IPS DF 4.7 (cell line): ENCODE measurements around the gene SERTAD2.

Experiments
- DNase-seq: peaks from one replicate; pipeline ENCODE4 v3.0.0-alpha.2; 2013; ENCODE audit warnings: low spot score; ENCODE audit errors: extremely low read depth

The SERTAD2 gene, protein sequence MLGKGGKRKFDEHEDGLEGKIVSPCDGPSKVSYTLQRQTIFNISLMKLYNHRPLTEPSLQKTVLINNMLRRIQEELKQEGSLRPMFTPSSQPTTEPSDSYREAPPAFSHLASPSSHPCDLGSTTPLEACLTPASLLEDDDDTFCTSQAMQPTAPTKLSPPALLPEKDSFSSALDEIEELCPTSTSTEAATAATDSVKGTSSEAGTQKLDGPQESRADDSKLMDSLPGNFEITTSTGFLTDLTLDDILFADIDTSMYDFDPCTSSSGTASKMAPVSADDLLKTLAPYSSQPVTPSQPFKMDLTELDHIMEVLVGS

DNA sequence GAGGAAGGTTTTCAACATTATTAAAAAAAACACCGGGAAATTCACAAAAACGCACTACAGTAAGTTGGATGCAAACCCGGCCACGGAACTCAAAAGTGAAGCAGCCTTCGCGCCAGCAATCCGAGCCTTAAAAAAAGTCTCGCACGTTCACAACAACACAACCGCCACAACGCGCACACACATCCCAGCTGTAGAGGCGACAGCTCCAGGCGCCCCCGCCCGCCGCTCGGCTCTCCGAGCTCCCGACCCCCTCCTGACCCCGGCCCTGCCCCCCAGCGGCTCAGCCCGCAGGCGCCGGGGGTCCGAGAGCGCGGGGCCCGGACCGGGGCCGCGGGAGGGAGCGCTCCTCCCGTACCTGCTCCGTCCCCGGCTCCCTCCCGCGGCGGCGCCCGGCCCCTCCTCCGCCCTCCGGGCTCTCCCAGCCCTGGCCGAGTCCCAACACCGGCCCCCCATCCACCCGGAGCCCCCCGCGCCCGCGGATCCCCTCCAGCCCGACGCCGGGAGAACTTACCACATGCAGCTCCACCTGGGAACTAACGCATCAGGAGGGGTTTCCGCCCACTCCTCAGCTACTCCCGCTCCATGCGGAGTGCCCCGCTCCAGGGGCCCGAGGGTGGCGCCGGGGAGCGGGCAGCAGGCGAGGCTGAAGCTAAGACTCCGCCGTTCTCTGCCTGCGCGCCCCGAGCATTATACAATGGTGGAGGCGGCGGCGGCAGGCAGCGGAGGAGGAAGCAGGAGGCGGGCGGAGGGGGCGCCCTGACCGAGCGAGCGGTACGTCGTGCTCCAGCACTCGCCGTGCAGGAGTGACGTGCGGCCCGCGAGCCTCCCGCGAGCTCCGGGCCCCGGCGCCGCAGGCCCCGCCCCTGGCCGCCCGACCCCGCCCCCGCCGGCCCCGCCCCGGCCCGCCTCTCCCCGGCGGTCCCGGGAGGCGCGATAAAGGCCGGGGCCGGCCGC, at the start of gene SERTAD2:
SERTAD2 (minus strand) TSS at position 805 of the 954 bp plus-strand sequence. CDS start 17,042 bp downstream, outside the sequence.
- no peak for DNase-seq

DNA sequence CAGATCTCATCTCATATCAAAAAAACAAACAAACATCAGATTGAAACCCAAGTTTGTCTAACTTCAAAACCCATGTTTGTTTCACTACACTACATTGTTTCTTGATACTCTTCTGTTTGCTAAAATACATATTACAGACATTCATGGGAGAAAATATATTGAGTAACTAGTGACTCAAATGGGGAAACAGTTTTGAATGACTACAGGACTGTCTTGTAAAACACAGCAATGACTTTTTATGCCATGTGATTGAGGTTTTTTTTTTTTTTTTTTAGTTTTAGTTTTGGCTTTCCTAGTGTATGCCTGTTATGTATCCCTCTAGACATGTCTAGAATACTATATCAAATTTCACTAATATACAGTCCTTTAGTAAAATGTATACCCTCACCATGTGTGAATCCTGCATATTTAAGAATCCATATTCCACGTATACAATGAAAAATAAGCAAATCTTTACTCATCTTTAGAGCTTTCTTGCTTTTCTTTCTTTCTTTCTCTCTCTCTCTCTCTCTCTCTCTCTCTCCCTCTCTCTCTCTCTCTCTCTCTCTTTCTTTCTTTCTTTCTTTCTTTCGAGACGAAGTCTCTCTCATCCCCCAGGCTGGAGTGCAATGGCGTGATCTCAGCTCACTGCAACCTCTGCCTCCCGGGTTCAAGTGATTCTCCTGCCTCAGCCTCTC, 46.6 kb upstream of the SERTAD2 start:
- no peak for DNase-seq

DNA sequence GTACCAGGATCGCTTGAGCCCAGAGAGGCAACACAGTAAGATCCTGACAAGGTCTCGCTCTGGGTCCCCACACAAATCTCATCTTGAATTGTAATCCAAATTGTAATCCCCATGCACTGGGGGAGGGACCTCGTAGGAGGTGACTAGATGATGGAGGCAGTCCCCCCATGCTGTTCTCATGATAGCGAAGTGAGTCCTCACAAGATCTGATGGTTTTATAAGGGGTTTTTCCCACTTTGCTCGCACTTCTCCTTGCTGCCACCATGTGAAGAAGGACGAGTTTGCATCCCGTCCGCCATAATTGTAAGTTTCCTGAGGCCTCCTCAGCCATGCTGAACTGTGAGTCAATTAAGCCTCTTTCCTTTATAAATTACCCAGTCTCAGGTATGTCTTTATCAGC, 46.0 kb upstream of the SERTAD2 start:
- no peak for DNase-seq

DNA sequence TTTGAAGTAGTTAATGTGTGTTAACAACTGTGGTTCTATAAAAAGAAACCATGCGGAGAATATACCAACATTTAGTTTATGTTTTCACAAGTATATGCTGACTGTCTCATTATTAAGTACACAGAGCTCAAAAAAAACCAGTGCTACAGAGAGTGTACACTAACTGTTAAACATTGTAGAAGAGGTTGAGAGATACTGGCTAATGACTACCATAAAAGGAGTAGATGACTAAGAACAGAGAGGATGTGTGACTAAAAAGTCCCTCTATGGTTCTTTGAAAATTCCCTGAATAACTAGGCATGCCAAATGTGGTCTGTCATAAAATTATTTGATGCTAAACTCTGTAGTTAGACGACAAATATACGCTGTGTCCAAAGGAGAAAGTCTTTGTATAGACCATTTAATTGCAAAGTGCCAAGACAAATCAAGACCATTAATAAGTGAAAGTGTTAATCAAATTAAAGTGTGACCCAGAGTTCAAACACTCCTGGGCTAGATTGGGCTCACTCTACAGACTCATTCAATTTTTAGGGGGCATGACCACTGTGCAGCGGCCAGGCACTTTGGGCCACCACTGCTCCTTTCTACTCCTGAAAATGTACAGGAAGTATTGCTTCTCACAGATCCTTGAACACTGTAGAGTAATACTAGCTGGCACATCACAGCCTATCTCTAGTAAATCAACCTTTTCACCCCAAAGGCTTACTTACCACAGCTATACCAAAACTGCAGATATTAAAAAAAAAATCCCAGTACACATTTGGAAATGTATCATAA, 45.1 kb upstream of the SERTAD2 start:
- no peak for DNase-seq

DNA sequence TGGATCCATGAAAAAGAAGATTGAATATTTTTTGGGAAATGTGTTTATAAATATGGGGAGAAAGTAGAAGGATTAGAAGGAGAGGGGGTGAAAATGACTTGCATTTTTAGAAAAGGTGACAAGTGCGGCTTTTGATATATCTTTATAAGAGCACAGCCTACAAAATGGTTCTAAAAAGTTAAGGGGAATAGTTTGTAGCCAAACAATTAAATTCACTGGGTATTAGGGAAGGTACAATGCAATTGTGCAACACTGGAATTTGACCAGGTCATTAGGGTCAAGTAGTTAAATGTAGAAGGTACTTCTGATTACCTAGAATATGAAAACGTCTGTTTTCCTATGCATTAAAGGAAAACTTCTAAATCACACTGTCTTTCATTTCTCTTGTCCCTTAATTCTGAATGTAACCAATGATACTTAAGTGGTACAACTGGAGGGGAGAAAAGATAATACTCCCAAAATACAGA, 44.5 kb upstream of the SERTAD2 start:
- no peak for DNase-seq

DNA sequence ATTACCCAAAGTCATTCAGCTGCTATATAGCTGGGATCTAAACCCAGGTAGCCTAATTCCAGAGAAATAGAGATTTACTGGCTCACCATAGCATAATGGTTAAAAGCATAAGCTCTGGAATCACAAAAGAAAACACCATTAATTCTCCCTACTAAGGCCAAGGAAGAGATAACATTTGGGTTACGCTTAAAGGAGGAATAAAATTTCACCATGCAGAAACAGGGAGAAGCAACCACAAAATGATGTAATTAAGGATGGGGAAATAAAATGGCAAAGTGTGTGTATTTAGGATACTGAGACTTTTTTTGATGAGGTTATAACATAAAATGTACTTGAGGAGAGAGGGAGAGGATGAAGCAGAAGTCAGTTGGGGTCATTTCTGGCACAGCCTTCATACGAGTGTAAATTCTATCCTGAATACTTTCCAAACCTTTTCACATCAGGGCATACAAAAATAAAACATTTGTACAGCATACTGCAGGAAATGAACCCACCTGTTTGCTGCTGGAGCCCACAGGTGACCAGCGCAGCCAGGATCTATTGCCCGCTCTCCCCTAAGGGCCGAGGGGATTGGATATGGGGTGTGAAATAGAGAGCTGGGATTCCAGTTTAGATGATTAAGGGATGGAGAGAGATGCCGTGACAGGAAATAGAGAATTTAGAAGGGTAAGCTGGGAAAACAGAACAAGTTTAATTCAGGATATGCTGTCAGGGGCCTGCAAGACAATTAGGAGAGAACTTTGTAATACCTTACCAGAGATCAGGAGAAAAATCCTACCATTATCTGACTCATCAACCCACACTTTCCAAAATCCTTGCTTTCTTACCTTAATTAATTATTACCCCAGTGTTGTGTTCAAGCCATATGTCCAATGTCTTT, 43.8 kb upstream of the SERTAD2 start:
- DNase-seq, result no peak

DNA sequence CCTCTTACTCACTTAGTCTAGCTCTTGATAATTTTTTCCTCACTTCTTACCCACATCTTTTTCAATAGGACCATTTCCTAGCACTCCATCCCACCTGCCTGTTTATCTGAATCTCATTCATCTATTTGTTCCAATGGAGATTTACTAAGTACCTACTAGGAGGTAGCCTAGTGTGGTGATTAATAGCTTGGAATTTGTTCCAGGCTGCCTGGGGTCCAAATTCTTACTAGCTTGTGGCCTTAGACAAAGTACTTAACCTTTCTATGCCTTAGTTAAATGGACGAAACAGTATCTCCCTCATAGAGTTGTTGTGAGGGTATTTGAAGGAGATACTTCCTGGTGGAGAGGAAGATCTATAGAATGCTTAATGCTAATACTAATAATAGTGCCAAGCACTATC, 42.9 kb upstream of the SERTAD2 start:
- no peak for DNase-seq

DNA sequence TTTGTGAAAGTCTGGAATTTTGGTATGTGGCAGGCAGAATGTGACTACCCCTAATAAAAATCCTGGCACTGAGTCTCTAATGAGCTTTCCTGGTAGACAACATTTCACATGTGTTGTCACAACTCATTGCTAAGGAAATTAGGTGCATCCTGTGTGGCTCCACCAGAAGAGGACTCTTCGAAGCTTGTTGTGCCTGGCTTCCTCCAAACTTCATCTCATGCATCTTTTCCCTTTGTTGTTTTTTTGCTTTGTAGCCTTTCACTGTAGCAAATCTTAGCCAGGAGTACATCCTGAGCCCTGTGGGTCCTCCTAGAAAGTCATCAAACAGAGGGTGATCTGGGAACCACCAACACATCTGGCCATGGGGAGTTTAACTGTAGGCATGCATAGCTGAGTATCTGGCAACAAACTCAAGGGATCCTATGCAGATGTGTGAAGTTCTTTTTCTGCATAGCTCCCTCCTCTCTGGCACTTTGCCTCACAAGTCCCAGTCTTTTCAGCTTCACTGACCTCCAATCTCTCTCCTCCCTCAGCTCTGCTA, 42.1 kb upstream of the SERTAD2 start:
- DNase-seq, result no peak

DNA sequence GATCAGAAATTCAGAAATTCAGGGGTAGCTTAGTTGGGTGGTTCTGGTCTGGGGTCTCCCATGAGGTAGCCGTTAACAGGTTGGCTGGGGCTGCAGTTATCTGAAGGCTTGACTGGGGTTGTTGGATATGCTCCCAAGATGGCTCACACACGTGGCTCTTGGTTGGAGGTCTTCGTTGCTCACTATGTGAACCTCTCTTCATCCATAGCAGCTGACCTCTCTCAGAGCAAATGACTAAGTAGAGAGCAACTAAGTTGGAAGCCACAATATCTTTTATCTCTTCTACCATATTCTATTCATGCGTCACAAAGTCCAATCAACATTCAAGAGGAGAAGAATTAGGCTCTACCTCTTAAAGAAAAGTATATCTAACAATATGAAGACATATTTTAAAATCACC, 38.7 kb upstream of the SERTAD2 start:
- no peak for DNase-seq

DNA sequence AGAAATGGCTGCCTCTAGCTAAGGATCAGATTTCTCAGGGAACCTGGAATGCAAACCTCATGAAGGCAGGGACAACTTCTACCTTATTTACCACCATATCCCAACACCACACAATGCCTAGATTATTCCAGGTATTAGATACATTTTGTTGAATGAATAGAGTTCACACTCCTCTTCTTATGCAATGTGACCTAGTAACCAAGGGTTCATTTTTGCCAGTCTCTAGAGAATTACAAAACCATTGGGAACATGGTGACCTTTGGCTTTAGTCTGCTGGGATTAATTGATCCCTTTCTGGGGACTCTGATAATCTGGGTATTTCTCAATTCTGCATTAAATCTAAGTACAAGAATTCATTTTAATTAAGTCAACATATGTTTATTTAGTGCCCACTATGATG, 35.2 kb upstream of the SERTAD2 start:
- DNase-seq, result no peak

DNA sequence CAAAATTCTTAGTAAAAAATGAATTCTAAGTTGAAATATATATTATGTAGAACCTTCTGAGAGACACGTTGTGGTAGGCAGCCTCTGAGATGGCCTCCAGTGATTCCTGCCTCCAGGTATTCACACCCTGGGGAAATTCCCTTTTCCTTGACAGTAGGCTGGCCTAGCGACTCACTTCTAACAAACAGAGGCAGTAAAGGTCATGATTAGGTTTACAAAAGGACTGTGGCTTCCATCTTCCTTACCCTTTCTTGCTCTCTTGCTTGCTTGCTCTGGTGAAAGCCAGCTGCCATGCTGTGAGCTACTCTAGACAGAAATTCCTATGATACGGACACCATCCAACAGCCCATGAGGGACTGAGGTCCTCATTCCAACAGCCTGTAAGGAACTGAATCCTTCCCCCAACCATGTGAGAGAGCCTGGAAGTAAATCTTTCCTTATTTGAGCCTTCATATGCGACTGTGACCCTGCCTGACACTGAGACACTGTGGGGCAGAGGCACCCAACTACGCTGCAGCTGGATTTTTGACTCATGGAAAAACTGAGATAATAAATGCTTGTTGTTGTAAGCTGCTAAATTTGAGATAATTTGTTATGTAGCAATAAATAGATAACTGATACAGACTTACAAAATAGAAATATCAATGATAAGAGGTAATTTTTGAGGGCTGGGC, 32.7 kb upstream of the SERTAD2 start:
- DNase-seq, result no peak

DNA sequence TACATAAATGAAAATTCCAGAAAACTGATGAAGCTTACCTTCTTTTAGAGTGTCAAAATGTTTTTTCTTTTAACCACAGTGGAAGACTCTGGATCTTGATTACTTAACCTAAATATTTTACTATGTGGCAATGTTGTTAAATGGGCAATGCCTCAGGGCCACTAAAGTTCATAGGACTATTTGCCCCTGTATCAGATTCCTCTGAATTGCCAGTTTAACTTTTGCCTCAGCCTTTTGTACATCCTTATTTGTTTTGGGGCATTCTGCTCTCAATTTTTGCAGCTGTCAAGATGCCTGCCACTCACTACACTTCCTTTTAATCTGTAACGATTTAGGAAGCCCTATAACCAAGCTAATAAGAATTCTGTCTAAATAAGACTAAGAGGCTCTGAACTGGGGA, 31.7 kb upstream of the SERTAD2 start:
- DNase-seq, result no peak

DNA sequence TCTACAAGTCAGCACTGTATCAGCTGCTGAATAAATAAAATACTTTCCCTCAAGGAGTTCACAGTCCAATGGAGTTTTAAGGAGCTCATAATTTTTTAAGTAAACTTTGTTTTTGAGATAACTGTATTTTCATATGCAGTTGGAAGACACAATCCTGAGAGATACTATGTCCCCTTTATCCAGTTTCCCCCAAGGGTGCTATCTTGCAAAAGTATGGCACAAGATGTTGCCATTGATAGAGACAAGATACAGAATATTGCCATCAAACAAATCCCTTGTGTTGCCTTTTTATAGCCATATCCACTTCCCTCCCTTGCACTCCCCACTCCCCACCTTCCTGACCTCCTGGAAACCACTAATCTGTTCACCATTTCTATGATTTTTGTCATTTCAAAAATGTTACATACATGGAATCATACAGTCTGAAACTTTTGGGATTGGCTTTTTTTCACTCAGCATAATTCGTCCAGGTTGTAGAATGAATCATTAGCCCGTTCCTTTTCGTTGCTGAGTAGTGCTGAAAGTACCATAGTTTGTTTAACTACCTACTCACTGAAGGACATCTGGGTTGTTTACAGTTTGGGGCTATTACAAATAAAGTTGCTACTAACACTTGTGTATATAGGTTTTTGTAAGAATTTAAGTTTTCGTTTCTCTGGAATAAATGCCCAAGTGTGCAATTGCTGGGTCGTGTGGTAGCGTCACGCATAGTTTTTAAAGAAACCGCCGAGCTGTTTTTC, 30.2 kb upstream of the SERTAD2 start:
- no peak for DNase-seq

DNA sequence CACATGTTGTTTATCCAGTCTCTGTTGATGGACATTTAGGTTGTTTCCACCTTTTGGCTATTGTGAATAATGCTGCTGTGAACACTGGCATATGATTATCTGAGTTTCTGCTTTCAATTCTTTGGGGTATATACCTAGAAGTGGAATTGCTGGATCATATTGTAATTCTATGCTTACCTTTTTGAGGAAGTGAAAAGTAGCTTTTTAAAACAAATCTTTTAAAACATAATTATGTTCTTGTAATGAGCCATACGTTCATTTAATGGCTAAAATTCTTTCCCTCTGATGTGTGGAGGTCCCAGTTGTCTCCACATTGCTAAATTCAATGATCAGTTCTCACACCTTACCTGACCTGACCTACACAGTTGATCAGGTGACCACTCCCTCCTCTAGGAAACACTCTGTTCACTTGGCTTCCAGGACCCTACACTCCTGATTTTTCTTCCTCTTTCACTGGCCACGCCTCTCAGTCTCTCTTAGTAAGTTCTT, 27.8 kb upstream of the SERTAD2 start:
- DNase-seq, result no peak

DNA sequence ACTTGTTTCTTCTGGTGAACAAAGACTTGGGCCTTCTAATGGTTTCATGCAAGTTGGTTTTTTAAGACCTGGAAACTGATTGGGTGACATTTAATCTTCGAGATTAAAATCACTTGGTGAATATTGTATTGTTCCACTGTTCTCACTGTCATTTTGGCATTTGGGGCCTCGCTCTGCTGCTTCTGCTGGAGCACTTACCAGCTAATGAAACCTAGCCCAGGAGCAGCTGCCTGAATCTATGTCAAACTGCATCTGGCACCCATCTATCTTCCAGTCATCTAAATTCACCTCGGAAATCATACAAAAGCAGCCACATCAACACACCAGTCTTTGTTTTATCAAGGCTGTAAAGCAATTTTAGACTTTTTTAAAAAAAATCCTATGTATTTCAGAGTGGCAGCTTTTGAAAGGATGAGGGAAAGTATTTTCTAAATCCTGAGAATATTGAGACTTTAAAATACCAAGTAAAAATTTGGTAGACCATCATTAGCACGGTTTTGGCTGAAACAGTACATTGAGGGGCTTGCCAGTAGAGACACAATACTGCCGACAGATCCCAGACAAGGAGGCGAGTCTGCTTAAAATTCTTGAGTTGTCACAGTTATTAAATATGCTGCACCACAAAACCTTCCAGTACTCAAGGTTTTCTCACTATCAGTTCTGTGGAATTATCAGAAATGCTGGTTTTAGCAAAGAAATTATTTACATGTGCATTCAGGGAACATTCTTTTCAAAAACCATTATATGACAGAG, 26.1 kb upstream of the SERTAD2 start:
- no peak for DNase-seq

DNA sequence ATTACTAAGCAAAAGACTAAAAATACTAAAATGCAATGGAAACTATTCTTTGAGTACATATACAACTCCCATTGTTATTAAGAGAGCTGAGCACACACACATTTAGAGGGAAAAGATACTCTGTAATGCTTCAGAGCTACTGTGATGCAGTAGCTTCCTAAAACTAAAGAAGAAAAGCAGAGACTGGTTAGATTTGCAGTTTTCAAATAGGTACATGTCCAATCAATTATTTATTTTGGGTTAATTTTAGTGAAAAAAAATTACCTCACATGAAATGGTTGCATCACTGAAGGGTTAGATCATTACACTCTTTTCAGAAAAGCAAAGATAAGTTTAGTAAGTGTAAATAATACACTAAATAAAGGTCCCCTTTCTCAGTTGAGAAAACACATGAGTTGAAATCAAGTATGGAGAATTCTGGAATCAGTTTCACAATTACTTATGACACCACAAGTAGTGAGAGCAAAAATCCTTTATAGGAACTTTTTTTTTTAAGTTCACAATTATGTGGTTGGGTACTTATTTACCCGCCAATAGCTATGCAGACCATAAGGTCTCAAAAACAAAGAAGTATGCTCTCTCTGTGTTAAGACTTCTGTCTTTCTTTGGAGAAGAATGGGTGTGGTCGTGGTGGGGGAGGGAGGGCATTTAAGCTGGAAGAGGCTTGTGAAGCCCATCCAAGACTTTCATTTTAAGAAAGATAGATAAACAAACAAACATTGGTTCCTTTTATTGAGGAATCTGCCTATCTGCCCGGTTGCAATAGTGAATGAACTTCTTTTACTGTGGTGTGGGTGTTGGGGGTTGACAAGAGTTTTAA, 25.3 kb upstream of the SERTAD2 start:
- DNase-seq, result no peak

DNA sequence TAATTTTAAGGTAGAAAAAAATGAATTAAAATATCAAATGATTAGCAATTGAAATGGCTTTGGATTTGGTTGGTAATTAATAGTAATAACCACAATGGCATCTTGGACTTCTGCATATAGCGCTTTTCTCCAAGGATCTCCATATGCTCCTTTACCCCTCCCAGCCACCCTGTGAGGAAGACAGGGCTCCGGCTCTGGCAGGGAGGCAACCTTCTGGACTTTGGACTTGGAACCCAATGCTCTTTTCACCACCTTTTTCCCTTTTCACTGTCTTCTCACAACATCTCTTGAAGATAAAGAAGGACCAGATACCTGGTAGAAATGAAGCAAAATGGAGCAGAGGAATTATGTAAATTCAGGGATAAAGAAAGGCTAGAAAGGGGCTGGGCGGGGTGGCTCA, 23.8 kb upstream of the SERTAD2 start:
- DNase-seq, result no peak
